AG04449 (cell line): Measurements from ENCODE around the gene PCBP2.
A peak's percentile ranks its signal among the peaks of the same experiment; 100 is the strongest.
"Not testable (repeated sequence)": the region's sequence is repeated elsewhere in the genome, so short reads cannot be mapped to it uniquely, and the experiment has no call there.

Experiments used
- CTCF ChIA-PET: fragments of 350-600 bp; formaldehyde crosslinking; extraction: SDS; loops from one replicate; lab custom pipeline; 2021; ENCODE audit warnings: antibody characterized with exemption; lab: Yijun Ruan, JAX
- POLR2A ChIA-PET: fragments of 400-600, 350-600 bp; formaldehyde crosslinking; extraction: SDS; loops from one replicate; lab custom pipeline; 2020; ENCODE audit warnings: antibody characterized with exemption, inconsistent platforms; lab: Yijun Ruan, JAX
- DNase-seq: peaks from one replicate; pipeline ENCODE4 v3.0.0-alpha.2; 2010; ENCODE audit warnings: low read depth, low spot score
- H3K4me3 ChIP-seq: 2 replicates; pipeline ENCODE4 v1.5.1; 2011; ENCODE audit warnings: low read depth, mild to moderate bottlenecking, control low read depth, low read length
- TF ChIP-seq, protein P1 (sequence below): IDR thresholded peaks from one replicate; pipeline ENCODE4 v1.5.1; 2011; ENCODE audit warnings: mild to moderate bottlenecking, moderate library complexity, low read length, control low read depth, inconsistent platforms; ENCODE audit not compliant: insufficient read depth; ENCODE audit errors: missing control alignments

Gene PCBP2

DNA sequence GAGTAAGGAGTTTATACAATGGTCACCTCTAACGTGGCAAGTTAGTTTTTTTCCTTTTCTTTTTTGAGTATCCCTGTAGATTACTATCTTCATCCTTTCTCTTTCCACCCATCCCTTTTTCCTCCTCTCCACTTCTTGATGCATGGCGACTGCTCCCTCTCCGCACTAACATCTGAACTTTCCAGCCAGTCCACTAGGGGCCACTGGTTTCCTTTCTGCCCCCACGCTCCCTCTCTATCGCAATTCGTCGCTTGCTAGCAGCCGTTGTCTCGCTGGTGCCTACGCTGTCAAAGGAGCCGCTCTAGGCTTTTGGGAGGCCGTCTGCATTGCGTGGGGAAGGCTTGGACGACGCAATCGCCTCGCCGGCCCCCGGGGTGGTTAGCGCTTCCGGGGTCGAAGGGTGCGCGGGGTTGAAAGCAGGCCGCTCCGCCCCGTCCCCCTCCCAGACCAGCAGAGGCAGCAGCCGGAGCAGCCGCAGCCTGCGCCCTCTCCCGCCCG is at the start of gene PCBP2:
Gene PCBP2, plus strand, starts transcription at position 442 of the 498 bp plus-strand sequence. CDS start 2,699 bp downstream, outside the sequence.
- TF ChIP-seq, protein P1, sequence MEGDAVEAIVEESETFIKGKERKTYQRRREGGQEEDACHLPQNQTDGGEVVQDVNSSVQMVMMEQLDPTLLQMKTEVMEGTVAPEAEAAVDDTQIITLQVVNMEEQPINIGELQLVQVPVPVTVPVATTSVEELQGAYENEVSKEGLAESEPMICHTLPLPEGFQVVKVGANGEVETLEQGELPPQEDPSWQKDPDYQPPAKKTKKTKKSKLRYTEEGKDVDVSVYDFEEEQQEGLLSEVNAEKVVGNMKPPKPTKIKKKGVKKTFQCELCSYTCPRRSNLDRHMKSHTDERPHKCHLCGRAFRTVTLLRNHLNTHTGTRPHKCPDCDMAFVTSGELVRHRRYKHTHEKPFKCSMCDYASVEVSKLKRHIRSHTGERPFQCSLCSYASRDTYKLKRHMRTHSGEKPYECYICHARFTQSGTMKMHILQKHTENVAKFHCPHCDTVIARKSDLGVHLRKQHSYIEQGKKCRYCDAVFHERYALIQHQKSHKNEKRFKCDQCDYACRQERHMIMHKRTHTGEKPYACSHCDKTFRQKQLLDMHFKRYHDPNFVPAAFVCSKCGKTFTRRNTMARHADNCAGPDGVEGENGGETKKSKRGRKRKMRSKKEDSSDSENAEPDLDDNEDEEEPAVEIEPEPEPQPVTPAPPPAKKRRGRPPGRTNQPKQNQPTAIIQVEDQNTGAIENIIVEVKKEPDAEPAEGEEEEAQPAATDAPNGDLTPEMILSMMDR: peak; percentile 93
- CTCF ChIA-PET: interaction anchor here (0.7 to 1.9 kb wide), 18 partner anchors 9 to 131 kb away, joined by 3 to 13 read pairs (median 4); partner anchors contain the start of genes AAAS and PRR13
- POLR2A ChIA-PET: interaction anchor here (1.0 kb wide), 2 partner anchors 72 to 107 kb away, joined by 3 read pairs; partner anchors contain the start of gene SP1
- H3K4me3 ChIP-seq: peak within 1 kb of the TSS; percentile 88
- DNase-seq: peak; percentile 97

DNA sequence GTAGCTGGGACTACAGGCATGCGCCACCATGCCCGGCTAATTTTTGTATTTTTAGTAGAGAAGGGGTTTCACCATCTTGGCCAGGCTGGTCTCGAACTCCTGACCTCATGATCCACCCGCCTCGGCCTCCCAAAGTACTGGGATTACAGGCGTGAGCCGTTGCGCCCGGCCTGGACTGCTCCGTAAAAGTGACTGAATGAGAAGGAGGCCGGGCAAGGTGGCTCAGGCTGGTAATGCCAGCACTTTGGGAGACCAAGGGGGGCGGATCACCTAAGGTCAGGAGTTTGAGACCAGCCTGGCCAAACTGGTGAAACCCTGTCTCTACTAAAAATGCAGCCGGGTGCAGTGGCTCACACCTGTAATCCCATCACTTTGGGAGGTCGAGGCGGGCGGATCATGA is 49.6 kb upstream of the PCBP2 start:
- H3K4me3 ChIP-seq, DNase-seq, POLR2A ChIA-PET: not testable (repeated sequence)
- CTCF ChIA-PET: interaction anchor here (1.0 to 1.2 kb wide), 3 partner anchors 10 to 57 kb away, joined by 3 to 4 read pairs (median 3); no protein-coding TSS in a partner anchor

DNA sequence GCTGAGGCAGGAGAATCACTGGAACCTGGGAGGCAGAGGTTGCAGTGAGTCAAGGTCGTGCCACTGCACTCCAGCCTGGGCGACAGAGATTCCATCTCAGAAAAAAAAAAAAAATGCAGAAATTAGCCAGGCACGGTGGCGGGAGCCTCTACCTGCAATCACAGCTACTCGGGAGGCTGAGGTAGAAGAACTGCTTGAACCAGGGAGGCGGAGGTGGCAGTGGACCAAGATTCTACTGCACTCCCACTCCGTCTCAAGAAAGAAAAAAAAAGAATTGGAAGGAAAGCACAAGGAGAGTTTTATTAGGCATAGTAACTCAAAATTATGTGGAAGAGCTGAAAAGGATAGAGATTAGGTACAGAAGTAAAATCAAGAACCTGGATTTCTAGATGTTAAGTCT is 49.0 kb upstream of the PCBP2 start:
- ChIA-PET POLR2A (no interaction called here), CTCF (interaction anchor here (1.0 to 1.2 kb wide), 2 partner anchors 9 to 20 kb away, joined by 3 to 4 read pairs; no protein-coding TSS in a partner anchor)

DNA sequence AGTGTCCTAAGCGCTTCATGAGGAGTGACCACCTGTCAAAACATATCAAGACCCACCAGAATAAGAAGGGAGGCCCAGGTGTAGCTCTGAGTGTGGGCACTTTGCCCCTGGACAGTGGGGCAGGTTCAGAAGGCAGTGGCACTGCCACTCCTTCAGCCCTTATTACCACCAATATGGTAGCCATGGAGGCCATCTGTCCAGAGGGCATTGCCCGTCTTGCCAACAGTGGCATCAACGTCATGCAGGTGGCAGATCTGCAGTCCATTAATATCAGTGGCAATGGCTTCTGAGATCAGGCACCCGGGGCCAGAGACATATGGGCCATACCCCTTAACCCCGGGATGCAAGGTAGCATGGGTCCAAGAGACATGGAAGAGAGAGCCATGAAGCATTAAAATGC is 41.0 kb upstream of the PCBP2 start:
- ChIA-PET CTCF (interaction anchor here (1.0 to 10.2 kb wide), 4 partner anchors 10 to 89 kb away, joined by 3 to 112 read pairs (median 23); partner anchors contain the start of gene AAAS), POLR2A (no interaction called here)
- TF ChIP-seq, protein P1: no peak
- no peak overlapping the region for H3K4me3 ChIP-seq
- no peak for DNase-seq

More for the DNA sequence above, 49.0 kb upstream of the PCBP2 start:
- no peak for DNase-seq
- TF ChIP-seq, protein P1: no peak
- H3K4me3 ChIP-seq: no peak overlapping the region

DNA sequence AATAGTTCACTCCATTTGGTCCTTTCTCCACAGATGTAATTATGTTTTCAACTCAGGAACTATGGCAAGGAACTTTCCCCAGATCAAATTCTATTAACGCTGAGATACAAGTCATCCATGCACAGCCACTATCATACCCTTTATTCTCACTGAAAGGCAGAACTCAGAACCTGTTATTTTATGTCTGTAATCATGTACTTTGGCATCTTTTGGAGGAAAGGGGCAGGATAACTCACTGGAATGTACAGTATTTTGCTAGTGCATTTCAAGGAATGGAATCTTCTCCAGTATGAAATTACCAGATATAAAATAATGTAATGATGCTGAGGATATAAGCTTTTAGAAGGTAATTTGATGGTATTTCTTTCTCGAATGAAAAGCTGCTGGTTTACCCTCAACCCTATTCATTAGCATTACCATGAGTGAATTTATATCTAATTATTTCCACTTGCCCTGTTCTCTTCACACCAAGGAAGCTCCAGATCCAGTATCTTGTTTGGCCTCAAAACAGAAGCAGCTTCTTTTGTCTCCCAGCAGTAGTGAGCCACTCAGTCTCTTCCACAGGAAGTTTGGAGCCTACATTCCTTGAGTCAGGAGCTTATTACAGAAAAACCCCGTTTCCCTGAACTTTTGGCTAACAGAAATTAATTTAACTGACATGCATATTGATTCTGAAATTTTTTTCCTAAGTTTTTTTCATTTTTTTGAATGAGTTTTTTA is 38.3 kb upstream of the PCBP2 start:
- TF ChIP-seq, protein P1: no peak
- ChIA-PET CTCF (interaction anchor here (0.6 to 10.2 kb wide), 5 partner anchors 9 to 92 kb away, joined by 3 to 112 read pairs (median 5); partner anchors contain the start of gene AAAS), POLR2A (interaction anchor here (0.8 to 0.9 kb wide), 2 partner anchors 14 to 34 kb away, joined by 3 to 4 read pairs; partner anchors contain the start of gene SP1)
- DNase-seq: no peak
- no peak overlapping the region for H3K4me3 ChIP-seq

DNA sequence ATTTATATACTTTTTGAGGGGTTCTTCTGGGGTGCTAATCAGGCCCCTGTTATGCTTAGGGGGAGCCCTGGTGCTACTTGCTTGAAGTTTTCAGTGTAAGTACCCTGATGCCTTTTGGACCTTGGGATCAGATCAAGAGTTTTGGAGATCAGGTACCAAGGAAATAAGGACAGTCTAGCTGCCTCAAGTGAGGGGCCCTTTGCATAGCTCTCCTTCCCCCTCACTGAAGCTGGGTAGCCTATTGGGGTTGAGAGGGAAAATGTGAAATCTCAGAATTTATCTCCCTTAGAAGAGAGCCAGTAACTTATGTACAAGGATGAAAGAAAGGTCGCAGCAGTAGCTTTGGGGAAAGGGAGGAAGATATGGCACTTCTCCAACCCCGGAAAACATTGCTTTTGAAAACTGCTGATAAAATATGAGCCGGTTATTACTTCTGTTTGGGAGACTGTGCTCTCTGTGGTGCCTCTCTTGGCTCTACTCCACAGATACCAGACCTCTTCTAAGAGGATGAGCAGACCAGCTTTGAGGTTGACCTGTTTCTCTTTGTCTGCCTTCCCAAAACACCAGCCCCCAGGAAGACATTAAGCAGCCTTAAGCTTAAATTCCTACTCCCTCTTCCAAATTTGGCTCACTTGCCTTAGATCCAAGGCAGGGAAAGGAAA is 37.0 kb upstream of the PCBP2 start:
- DNase-seq: no peak
- ChIA-PET POLR2A (no interaction called here), CTCF (interaction anchor here (1.0 to 10.2 kb wide), 6 partner anchors 10 to 93 kb away, joined by 3 to 112 read pairs (median 6); partner anchors contain the start of gene AAAS)
- no peak overlapping the region for H3K4me3 ChIP-seq
- TF ChIP-seq, protein P1: no peak

DNA sequence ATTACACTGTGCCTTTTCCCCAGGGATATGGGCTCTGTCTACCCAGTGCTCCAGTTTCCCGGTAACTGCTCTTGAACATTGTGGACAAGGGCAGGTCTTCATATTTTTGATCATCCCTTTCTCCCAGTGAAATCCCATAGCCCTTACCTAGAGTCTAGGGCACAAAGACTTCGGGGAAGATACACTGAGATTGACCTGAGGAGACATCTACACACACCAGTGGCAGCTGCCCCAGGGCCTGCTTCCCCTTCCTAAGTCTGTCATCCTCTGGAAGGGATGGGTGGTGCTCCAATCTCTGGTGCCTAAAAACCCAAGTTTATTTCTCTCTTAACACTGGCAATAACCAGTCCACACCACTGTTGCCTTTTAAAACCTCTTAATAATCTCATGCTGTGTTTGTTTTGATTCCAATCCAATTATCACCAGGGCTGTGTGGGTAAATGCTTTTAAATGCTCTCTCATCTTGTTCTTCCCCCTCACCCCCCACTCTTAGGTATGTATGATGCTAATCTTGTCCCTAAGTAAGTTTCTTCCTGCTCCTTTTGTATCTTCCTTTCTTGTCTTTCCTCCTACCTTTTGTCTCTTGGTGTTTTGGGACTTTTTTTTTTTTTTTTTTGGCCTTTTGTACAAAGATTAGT is 36.0 kb upstream of the PCBP2 start:
- H3K4me3 ChIP-seq, DNase-seq, POLR2A ChIA-PET: not testable (repeated sequence)
- CTCF ChIA-PET: interaction anchor here (1.2 to 10.2 kb wide), 5 partner anchors 11 to 94 kb away, joined by 3 to 112 read pairs (median 5); partner anchors contain the start of gene AAAS

DNA sequence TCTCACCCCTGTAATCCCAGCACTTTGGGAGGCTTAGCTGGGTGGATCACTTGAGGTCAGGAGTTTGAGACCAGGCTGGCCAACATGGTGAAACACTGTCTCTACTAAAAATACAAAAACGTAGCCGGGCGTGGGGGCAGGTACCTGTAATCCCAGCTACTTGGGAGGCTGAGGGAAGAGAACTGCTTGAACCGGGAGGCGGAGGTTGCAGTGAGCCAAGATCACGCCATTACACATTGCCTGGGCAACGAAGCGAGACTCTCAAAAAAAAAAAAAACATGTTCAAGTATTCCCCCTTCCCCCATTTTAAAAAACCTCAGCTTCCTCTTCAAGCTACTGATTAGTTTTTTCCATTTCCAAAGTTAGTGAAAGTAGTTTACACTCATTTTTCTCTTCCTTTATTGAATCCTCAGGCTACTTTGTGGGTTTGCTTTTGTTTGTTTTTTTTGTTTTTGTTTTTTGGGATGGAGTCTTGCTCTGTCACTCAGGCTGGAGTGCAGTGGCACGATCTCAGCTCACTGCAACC is 34.5 kb upstream of the PCBP2 start:
- not testable (repeated sequence) for DNase-seq
- POLR2A ChIA-PET: interaction anchor here (0.6 to 0.8 kb wide), 3 partner anchors 23 to 122 kb away, joined by 3 to 4 read pairs (median 3); partner anchors contain the start of genes PFDN5 and TARBP2

More for the DNA sequence above, 34.5 kb upstream of the PCBP2 start:
- CTCF ChIA-PET: interaction anchor here (0.7 to 10.2 kb wide), 6 partner anchors 63 to 204 kb away, joined by 3 to 112 read pairs (median 8); no protein-coding TSS in a partner anchor
- H3K4me3 ChIP-seq: not testable (repeated sequence)
